GM10248 (cell line): ENCODE measurements around the gene GATD1.

Experiments used
- CTCF ChIA-PET: fragments of 300-600 bp; sonication (Branson Sonifier 250); formaldehyde crosslinking; extraction: SDS; loops from one replicate; lab custom pipeline; 2021; ENCODE audit warnings: antibody characterized with exemption; lab: Yijun Ruan, JAX
- POLR2A ChIA-PET: fragments of 350-650 bp; sonication (Branson Sonifier 250); formaldehyde crosslinking; extraction: SDS; loops from one replicate; lab custom pipeline; 2020; ENCODE audit warnings: antibody characterized with exemption; lab: Yijun Ruan, JAX
- DNase-seq: peaks from one replicate; pipeline ENCODE4 v3.0.0; 2012; ENCODE audit errors: extremely low spot score
- CTCF ChIP-seq: IDR thresholded peaks from 2 replicates; pipeline ENCODE4 v1.5.1; 2012; ENCODE audit warnings: mild to moderate bottlenecking, low read depth; ENCODE audit errors: extremely low read depth, missing control alignments, control extremely low read depth

The GATD1 gene

GRCh38 chr11:774873-775592, 2.3 kb downstream of the GATD1 start:
- DNase-seq: no peak
- POLR2A ChIA-PET: interaction anchor here (0.9 kb wide), 1 partner anchor 22 kb away, joined by 5 read pairs; no protein-coding TSS in a partner anchor
- CTCF ChIA-PET: interaction anchor here (0.9 to 2.8 kb wide), 5 partner anchors 9 to 220 kb away, joined by 3 to 11 read pairs (median 4); no protein-coding TSS in a partner anchor
- no peak for TF ChIP-seq CTCF

- no peak for TF ChIP-seq CTCF
- DNase-seq: no peak
- ChIA-PET CTCF (interaction anchor here (1.7 kb wide), 1 partner anchor 219 kb away, joined by 6 read pairs; no protein-coding TSS in a partner anchor), POLR2A (no interaction called here)
These were observed 3.5 kb downstream of the GATD1 start for GRCh38 chr11:773830-774229.

- POLR2A ChIA-PET: no interaction called here
- no peak for TF ChIP-seq CTCF
- no peak for DNase-seq
- CTCF ChIA-PET: interaction anchor here (1.7 kb wide), 1 partner anchor 218 kb away, joined by 6 read pairs; no protein-coding TSS in a partner anchor
These were observed 3.9 kb downstream of the GATD1 start for GRCh38 chr11:773425-773824.

GRCh38 chr11:772429-773390, 4.6 kb downstream of the GATD1 start:
- CTCF ChIA-PET: no interaction called here
- POLR2A ChIA-PET: no interaction called here

GRCh38 chr11:771617-772204, 5.6 kb downstream of the GATD1 start:
- ChIA-PET CTCF (interaction anchor here (1.2 kb wide), 1 partner anchor 75 kb away, joined by 3 read pairs; no protein-coding TSS in a partner anchor), POLR2A (no interaction called here)
- no peak for DNase-seq
- no peak for TF ChIP-seq CTCF

More at GRCh38 chr11:772429-773390, 4.6 kb downstream of the GATD1 start:
- no peak for DNase-seq
- no peak for TF ChIP-seq CTCF
